Measurements from ENCODE around the gene FCHSD2. TPM values are rescaled to one million over a fixed set of nuclear protein-coding genes. Genes with fewer than 3 reads are reported as not detected.
A peak's percentile ranks its signal among the peaks of the same experiment; 100 is the strongest.
"Not testable (repeated sequence)": the region's sequence is repeated elsewhere in the genome, so short reads cannot be mapped to it uniquely, and the experiment has no call there.

FCHSD2 gene
- total RNA-seq, 4 donors from 2014 or later: 5.7 to 16.8 (median 7.9) TPM

DNA sequence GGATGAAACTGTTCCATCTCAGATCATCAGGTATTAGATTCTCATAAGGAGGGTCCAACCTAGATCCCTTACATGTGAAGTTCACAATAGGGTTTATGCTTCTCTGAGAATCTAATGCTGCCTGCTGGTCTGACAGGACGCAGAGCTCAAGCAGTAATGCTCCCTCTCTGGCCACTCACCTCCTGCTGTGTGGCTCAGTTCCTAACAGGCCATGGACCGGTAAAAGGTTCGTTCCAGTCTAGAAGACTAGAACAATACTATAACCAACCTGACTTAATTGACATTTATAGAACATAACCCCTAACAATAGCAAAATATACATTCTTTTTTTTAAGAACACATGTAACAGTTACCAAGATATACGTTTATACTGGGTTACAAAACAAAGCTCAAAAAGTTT is 282.1 kb downstream of the FCHSD2 start:
- Histone ChIP-seq H3K36me3 (no peaks in the 10 kb centered on the region), H3K4me1 (peaks cover 14% of the 10 kb centered on the region), H3K9me3 (no peaks in the 10 kb centered on the region), H3K27ac (no peak overlapping the region), H3K4me3 (no peak overlapping the region), H3K27me3 (no peaks in the 10 kb centered on the region)
- no peak for DNase-seq (ENCODE audit: low spot score in 2 of 2)
- 91% methylated on average over 4 of the region's 4 CpGs for WGBS
- TF ChIP-seq, protein P1, sequence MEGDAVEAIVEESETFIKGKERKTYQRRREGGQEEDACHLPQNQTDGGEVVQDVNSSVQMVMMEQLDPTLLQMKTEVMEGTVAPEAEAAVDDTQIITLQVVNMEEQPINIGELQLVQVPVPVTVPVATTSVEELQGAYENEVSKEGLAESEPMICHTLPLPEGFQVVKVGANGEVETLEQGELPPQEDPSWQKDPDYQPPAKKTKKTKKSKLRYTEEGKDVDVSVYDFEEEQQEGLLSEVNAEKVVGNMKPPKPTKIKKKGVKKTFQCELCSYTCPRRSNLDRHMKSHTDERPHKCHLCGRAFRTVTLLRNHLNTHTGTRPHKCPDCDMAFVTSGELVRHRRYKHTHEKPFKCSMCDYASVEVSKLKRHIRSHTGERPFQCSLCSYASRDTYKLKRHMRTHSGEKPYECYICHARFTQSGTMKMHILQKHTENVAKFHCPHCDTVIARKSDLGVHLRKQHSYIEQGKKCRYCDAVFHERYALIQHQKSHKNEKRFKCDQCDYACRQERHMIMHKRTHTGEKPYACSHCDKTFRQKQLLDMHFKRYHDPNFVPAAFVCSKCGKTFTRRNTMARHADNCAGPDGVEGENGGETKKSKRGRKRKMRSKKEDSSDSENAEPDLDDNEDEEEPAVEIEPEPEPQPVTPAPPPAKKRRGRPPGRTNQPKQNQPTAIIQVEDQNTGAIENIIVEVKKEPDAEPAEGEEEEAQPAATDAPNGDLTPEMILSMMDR (IDR thresholded peaks at IDR 0.05): no peak
- no peak for TF ChIP-seq POLR2A (IDR thresholded peaks at IDR 0.05)
- TF ChIP-seq EP300 (IDR thresholded peaks at IDR 0.05): no peak
- no peak for TF ChIP-seq POLR2AphosphoS5 (IDR thresholded peaks at IDR 0.05)

GRCh38 chr11:72859126-72859525 is 283.0 kb downstream of the FCHSD2 start:
- 93% methylated on average over 3 of the region's 3 CpGs for WGBS
- no peaks in the 10 kb centered on the region for H3K36me3 ChIP-seq
- H3K4me1 ChIP-seq: peaks cover 8% of the 10 kb centered on the region
- no peak overlapping the region for H3K4me3 ChIP-seq
- no peaks in the 10 kb centered on the region for H3K27me3 ChIP-seq
- DNase-seq (ENCODE audit: low spot score in 2 of 2): no peak
- TF ChIP-seq POLR2A (IDR thresholded peaks at IDR 0.05) (no peak), POLR2AphosphoS5 (IDR thresholded peaks at IDR 0.05) (no peak), EP300 (IDR thresholded peaks at IDR 0.05) (no peak)
- TF ChIP-seq, protein P1 (IDR thresholded peaks at IDR 0.05): no peak
- no peak overlapping the region for H3K27ac ChIP-seq
- no peaks in the 10 kb centered on the region for H3K9me3 ChIP-seq

DNA sequence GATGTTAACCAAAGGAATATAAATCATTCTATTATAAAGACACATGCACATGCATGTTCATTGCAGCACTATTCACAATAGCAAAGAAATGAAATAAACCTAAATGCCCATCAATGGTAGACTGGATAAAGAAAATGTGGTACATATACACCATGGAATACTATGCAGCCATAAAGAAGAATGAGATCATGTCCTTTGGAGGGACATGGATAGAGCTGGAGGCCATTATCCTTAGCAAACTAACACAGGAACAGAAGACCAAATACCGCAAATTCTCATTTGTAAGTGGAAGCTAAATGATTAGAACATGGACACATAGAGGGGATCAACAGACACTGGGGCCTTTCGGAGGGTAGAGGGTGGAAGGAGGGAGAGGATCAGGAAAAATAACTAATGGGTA is 283.9 kb downstream of the FCHSD2 start:
- 98% methylated on average over 2 of the region's 2 CpGs for WGBS
- not testable (repeated sequence) for H3K4me3 ChIP-seq; DNase-seq (ENCODE audit: low spot score in 2 of 2); H3K27ac ChIP-seq; H3K27me3 ChIP-seq; H3K4me1 ChIP-seq; H3K9me3 ChIP-seq; H3K36me3 ChIP-seq

DNA sequence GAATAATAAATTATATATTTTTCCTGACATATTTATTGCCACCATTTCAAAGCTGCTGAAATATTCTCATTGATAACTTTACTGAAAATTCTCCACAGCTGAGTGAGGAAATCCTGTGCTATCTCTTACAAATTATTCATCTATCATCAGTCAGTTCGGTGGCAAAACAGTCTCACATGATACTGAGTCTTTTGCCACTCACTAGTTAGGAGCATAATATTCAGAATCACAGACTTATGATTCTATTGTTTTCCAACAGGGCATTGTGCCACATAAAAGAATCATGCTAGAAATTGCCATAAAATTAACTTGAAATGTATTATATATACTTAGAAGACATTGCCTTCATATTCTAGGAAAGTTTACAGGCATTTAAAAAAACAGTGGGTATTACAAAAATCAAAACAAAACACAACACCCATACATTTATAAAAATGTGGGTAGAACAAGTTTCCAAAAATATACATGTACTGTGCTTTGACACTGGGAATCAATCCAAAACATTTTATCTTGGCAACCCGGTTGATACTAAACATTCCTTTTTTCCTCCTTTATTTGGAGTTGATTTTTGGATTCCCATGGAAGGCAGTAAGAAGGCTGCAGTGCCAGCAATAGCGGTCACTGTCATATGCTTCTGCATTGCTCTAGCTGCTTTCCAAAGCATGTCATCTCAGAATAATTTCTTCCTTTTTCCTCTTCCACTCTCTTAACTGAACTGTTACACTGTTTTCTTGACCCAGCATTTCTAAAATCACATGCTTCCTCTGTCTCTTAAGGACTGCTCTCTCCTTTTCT is 285.4 kb downstream of the FCHSD2 start:
- TF ChIP-seq POLR2A (IDR thresholded peaks at IDR 0.05) (no peak), POLR2AphosphoS5 (IDR thresholded peaks at IDR 0.05) (no peak), EP300 (IDR thresholded peaks at IDR 0.05) (no peak)
- TF ChIP-seq, protein P1 (IDR thresholded peaks at IDR 0.05): no peak
- H3K9me3 ChIP-seq: no peaks in the 10 kb centered on the region
- H3K4me1 ChIP-seq: peaks cover 8% of the 10 kb centered on the region
- peak overlapping the region; percentile 21 for H3K27ac ChIP-seq
- no peak for DNase-seq (ENCODE audit: low spot score in 2 of 2)
- no peaks in the 10 kb centered on the region for H3K27me3 ChIP-seq
- WGBS: 15% methylated on average over 3 of the region's 3 CpGs
- no peak overlapping the region for H3K4me3 ChIP-seq
- H3K36me3 ChIP-seq: no peaks in the 10 kb centered on the region

- H3K27ac ChIP-seq: no peak overlapping the region
- 86% methylated on average over 3 of the region's 3 CpGs for WGBS
Measured at GRCh38 chr11:72856065-72856464, 286.1 kb downstream of the FCHSD2 start.

More at GRCh38 chr11:72856065-72856464, 286.1 kb downstream of the FCHSD2 start:
- no peak for DNase-seq (ENCODE audit: low spot score in 2 of 2)
- H3K9me3 ChIP-seq: no peaks in the 10 kb centered on the region
- H3K4me3 ChIP-seq: no peak overlapping the region
- H3K27me3 ChIP-seq: no peaks in the 10 kb centered on the region
- no peaks in the 10 kb centered on the region for H3K36me3 ChIP-seq
- H3K4me1 ChIP-seq: peaks cover 8% of the 10 kb centered on the region
- TF ChIP-seq POLR2AphosphoS5 (IDR thresholded peaks at IDR 0.05) (no peak), EP300 (IDR thresholded peaks at IDR 0.05) (no peak)
- TF ChIP-seq, protein P1 (IDR thresholded peaks at IDR 0.05): no peak

Measured in suprapubic skin (tissue), 4 donors.